Measurements from ENCODE around the gene CHL1.
A peak's percentile ranks its signal among the peaks of the same experiment; 100 is the strongest.
"Not testable (repeated sequence)": the region's sequence is repeated elsewhere in the genome, so short reads cannot be mapped to it uniquely, and the experiment has no call there.

The CHL1 gene

DNA sequence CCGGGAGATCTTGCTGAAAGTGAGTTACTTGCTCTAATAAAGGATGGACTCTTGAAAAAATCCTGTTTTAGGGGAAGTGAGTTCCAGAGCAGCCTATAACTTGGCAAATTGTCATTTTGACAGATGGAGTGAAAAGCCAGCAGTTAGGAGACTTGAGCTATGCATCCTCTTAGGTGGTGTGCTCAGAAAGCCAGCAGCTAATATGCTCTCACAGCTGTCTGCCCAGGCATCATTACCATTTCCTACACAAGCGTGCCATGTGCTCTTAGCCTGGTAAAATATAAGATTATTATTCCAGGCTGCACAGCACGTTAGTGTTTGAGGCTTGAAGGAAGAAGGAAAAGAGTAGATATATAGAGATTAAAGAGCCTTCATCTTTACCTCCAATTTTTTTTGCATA lies 151.0 kb downstream of the CHL1 start:
- peak; percentile 72 for DNase-seq

DNA sequence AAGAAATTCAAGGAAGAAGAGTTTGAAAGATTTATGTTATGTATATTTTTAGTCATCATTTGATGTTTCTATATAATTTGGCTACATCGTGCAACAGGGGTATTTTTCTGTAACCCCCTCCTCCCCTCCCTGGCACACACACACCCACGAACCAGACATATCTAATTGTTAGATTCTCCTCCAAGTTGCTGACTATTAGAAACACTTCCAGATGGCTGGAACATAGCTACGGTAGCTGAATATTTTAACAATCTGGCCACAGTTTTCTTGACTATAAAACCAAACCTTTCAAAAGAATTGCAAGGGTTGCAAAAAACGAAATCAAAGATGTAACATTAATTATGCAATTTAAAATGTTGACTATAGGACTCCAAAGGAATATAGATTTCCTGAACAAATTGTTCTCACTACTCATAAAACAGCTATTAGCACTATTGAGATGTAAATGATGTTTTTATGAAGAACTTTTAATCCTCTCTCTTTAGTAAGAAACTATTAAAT lies 154.4 kb downstream of the CHL1 start:
- DNase-seq: peak; percentile 31

DNA sequence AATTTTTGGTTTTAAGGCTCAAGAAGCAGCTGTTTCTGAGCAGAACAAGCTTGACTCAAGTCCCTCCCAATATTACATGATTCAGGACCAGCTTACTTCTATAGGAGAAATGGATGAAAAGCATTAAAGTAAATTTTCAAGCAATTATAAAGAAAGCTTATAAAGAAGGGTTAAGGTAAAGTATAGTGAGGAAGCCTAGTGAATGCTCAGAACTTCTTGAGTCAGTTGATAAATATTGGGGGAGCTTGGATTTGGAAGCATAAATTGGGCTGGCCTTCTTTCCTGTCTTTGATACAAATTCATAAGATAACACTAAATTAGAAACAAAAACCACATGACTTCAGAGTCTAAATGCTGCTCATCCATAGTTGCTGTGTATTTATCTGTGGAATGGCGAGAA lies 156.0 kb downstream of the CHL1 start:
- DNase-seq: no peak

DNA sequence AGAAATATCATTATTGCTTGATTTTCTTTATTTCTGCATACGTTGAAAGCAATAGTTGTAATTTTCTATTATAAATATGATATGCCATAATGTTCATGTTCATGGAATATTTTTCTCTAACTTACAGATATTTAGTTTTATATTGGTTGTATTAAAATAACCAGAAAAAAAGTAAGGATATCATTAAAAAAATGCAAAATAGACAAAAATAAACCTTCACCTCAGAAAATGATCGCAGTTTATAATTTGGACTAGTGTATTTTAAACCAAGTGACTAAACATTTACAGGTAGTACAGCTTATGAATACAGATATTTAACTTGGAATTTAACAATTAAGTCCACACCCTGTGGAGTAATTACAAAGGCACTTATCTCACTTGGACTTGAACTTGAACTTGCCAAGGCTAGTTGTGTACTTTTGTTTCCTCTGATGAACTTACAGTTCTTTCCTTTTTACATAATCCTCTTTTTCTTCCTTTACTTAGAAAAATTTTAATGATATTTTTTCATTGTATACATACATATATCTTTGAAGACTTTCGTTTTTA lies 156.7 kb downstream of the CHL1 start:
- no peak for DNase-seq

DNA sequence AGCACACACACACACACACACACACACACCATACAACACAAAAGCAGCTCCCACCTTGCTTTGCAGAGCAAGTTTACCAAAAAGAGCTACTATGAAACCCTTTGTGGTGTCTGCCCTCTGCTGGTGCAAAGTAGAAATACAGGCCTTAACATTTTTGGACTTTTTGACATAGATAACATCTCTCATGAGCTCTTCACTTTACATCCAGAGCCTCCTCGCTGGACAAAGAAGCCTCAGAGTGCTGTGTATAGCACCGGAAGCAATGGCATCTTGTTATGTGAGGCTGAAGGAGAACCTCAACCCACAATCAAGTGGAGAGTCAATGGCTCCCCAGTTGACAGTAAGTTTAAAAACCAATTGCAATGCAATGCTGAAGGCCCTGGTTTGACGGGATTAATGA lies 157.9 kb downstream of the CHL1 start:
- DNase-seq: no peak

DNA sequence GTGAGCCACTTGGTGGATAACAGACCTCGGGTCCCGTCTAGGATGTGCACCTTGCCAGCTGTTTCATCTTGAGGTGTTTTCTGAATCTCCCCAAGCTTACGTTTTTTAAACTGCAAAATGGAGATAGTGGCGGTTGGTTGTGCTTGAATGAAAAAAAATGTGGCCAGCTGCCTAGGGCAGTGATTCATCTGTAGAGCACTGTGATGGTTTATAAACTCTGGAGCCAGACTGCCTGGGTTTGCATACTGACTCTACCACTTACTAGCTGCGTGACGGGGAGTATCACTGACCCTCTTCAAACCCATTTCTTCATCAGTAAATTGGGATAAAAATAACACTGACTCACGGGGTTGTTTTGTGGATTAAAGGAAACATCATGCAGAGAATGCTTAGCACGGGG lies 159.1 kb downstream of the CHL1 start:
- DNase-seq: no peak

DNA sequence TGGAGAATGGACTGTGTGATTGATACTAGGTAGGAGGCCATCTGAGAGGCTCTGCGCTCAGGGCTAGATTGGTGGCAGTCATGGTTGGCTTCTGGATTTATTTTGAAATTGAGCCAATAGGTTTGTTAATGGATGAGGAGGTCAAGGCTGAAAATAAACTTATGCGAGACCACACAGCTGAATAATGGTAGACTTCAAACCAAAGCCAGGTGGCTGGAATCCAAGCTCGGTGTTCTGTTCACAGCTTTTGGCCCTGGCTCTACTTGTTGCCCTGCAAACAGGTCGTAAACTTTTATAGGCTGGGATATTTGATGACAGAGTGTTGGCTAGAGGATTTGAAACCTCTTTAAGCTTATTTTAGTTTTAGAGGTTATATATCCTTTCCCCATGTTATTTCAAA lies 160.4 kb downstream of the CHL1 start:
- DNase-seq: no peak

DNA sequence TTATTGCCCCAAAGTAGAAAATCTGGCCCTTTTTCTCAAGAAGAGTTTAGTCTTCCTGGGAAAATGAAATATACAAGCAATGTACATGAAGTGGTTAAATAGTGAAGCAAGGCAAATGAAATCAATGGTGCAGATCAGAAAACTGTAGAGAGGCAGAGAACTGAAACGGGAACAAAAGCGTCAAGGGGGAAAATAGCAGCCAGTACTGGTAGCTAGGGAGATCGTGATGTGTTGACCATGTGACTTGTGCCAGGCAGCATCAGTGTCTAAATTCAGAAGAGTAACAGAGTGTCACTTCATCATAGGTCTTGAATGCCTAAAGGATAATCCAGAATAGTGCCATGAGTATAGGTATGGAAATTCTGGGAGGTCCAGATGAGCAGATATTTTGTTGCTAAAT lies 163.1 kb downstream of the CHL1 start:
- DNase-seq: no peak

DNA sequence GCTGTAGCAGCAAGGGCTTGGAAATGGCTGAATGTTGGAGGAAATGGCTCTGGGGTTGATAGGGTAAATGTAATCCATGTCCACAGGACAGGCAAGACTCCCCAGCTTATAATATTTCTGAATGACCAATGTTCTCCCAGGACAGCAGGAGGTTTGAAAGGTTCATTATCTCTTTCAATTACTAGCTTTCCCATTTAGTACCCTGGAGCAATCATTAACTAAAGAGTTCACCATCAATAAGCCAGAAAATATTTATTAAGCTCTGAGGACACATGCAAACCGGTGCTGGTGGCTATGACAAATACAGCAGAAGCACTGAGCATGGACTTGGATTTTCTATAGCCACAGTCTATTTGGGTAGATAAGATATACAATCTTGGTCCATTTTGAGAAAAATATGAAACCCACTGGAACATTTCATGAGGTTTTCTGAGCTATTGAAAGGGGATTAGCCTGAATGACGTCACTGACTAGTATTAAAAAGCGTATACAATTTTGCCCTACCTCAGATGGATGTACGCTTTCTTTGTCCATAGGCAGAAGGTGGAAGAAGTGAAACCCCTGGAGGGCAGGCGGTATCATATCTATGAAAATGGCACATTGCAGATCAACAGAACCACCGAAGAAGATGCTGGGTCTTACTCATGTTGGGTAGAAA lies 166.2 kb downstream of the CHL1 start:
- DNase-seq: no peak

DNA sequence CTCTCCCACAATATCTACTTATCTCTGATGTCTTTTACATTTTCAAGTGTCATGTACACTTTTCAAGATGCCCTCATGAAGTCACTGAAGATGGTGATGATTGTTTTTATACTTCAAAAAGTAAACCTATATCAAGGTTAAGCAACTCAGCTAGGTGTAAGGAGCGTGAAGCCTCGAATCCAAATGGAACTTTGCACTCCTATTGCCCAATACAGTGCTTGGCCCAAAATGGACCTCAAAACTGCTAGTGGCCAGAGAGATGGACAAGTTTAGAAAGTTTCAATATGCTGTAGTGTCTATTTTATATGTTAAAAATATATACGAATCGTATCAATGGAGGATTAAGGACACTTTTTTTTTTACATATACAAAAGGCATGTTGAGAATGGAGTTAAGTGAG lies 167.7 kb downstream of the CHL1 start:
- no peak for DNase-seq

DNA sequence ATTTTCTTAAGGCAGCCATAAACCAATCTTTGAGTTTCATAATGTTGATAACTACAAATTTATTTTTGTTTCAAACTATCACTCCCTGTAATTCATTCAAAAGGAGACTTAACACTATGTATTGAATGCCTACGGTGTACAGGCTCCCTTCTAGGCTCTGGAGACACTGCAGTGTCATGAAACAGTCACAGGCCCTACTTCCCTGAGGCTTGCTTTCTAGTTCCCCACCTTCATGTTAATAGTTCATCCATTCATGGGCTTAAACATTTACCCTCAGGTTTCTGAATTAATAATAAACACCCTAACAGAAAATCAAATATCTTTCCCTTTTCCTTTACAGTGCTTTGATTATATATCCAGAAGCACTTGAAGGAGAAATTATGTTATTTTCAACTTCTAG lies 168.7 kb downstream of the CHL1 start:
- DNase-seq: no peak

DNA sequence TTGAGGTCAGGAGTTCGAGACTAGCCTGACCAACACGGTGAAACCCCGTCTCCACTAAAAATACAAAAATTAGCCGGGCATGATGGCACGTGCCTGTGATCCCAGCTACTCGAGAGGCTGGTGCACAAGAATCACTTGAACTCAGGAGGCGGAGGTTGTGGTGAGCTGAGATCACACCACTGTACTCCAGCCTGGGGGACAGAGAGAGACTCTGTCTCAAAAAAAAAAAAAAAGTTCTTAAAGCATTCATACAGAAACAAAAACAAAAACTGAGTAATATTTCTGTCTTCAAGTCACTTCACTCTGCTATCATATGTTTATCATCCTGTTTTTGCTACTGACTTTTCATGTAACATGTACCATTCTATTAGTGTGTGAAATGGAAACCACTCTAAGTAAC lies 169.7 kb downstream of the CHL1 start:
- not testable (repeated sequence) for DNase-seq

DNA sequence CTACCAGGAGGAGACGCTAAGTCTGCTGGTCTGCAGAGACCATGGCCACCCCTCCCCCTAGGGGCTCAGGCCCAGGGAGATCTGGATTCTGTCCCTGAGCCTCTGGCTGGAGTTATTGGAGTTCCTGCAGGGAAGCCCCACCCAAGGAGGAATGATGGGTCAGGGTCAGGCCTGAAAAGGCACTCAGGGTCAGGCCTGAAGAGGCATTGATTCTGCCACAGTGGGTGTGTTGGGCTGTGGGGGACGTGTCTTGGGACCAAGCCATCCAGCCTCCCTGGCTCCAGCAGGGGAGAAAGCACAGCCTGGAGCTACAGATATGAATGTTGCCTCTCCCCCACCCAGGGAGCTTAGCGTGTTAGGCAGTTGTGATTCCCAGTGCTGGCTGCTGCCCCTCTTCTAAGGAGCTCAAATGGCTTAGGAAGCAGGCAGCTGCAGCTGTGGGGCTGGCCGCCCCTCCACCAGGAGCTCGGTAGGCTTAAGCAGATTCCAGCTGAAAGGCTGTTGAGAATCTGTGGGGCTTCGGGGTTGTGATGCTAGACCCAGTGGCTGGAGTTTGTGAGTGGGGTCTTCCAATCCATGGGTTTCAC lies 176.7 kb downstream of the CHL1 start:
- DNase-seq: no peak

DNA sequence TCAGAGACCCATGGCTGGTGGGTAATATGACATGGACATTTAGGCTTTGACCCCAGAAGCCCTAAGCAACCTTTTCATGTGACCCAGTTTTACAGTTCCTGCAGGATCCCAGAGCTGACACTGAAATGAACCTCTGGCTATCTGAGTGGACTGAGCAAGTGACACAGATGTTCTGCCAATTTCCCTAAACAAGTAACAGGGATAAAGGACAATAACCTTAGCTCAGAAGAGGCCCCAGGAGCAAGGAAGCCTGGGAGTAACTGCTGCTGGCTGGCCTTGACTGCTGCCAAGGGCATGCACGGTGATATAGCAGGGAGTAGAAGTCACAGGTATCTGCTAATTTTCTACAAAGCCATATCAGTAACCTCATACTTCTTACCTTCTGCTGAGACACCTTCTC lies 177.9 kb downstream of the CHL1 start:
- no peak for DNase-seq

DNA sequence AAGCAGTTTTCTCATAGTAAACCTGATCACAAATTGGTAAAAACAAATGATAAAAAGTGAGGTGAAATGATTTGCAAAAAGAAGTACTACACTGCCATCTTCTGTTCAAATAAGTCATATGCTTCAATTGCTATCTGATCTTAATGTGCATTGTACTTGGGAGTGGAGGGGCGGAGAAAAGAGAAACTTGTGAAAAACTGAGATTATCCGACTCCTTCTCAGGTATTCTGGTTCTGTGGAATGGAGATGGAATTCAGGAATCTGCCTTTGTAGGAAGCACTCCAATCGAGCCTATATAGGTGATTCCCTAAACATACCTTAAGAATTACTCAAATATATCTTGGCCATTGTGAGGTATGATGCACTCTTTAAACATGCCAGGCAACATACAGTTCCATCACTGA lies 180.6 kb downstream of the CHL1 start:
- DNase-seq: peak; percentile 51

DNA sequence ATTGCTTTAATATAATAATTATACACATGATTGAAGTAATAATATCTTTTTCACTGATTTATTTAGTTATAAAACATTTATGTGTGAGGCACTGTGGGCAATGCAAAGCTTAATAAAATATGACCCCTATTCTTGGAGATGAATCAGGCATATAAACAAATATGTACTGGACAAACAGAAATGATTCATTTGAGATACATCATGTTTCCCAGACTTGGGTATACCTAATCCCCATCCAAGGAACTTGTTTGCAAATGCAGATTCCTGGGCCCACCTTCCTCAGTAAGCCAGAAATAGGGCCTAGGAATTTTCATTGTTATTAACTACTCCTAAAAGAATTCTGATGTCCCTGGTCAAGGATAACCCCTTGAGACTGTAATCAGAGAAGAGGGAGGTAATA lies 184.2 kb downstream of the CHL1 start:
- no peak for DNase-seq

DNA sequence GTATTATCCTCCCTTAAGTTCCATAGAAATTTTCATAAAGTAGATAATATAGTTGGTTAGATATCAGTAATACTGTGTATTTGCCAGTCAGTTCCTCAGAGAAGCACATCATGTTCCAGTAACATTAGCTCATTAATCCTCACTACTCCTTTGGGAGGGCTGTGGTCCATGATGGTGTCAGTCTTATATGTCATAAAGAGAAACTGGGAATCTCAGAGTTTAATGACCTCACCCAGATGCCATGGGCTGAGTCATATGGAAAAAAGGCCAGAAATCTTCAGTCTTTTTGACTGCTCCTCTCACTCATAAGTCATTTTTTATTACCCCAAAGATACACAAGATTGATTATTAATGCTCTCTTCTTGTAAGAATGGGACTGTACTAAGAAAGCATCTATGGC lies 188.6 kb downstream of the CHL1 start:
- no peak for DNase-seq

DNA sequence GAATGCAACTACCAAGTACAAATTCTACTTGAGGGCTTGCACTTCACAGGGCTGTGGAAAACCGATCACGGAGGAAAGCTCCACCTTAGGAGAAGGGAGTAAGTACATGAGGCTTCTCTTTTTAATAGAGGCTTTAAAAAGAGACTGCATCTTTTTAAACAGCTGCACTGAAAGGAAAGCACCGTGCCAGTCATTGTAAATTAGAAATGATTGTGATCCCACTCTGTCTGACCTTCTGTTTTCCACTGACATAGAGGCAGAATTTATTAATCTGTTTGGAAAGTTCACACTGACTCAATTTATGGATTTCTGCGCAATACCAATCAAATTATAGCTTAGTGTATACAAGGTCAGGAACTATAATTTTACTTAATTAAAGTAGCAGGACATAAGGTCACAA lies 198.2 kb downstream of the CHL1 start:
- DNase-seq: no peak

DNA sequence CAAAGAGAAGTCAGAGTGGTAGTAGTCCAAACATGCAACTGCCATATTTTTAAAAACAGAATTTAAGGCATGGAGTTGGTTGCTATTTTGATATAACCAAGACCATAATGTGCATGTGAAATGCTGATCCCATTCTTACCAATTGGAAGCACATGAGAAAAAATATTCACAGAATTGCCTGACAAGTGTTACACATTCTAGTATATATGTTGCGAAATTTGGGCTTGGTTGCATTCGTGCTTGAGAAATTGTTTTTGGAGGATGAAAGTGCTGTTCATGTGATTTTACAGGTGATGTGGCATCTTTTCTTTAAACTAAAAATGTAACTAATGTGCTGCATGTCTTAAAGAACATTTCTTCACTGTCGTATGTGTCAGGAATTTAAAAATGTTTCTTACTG lies 199.7 kb downstream of the CHL1 start:
- no peak for DNase-seq

DNA sequence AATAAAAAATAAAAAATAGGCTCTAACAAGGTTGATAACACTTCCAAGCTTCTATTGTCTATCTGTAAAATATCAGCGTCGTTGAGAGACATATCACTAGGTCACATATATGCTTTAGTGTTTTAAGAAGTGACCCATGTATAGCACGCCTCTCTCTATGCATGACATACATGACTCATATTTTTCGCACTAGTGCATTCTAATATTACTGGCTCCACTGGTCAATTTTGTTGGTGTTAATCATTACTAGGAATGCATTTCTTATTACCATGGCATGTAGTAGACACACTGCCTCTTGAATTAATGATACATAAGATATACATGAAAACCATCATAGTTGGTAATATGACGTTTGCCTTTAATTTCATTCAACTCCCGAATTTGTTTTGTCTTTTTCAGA lies 203.1 kb downstream of the CHL1 start:
- DNase-seq: no peak

DNA sequence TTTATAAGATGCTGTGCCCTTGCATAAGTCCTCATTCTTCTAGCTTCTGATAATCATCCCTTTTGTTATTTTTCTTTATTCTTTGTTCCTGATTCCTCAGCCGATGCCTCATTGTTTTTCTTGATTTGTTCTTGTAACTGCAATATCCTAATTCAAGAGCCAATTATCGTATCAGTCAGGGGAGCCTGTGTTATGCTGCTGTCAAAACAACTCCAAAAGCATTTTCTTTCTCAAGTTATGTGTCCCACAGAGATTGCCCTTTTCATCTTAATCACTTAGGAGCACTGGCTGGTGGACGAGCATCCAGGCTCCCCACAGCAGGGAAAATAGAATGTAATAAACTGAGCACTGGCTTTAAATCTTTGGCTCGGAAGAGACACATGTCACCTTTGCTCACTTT lies 207.3 kb downstream of the CHL1 start:
- no peak for DNase-seq

DNA sequence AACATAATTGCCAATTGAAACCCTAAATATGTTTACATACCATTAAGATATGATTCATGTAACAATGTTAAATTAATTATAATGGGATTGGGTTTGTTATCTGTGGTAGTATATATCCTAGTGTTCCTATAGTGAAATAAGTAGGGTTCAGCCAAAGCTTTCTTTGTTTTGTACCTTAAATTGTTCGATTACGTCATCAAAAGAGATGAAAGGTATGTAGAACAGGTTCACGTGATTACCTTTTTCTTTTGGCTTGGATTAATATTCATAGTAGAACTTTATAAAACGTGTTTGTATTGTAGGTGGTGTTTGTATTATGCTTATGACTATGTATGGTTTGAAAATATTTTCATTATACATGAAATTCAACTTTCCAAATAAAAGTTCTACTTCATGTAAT lies 212.4 kb downstream of the CHL1 start:
- no peak for DNase-seq

DNA sequence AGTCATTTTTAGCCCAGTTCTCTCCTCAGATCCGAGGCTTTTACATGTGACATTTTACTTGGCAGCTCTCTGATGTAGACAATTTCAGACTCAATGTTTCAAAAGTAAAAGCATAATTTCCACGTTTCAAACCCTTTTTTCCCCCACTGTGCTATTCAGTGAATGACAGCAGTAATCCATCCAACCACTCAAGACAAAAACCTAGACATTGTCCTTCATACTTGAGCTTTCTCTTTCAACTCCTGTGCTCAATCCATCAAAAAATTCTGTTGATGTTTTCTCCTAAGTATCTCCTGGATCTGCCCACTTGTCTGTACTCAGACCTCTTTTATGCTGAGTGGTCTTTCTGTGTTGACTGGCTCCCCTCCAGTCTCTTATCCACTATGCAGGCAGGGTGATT lies 214.7 kb downstream of the CHL1 start:
- no peak for DNase-seq

DNA sequence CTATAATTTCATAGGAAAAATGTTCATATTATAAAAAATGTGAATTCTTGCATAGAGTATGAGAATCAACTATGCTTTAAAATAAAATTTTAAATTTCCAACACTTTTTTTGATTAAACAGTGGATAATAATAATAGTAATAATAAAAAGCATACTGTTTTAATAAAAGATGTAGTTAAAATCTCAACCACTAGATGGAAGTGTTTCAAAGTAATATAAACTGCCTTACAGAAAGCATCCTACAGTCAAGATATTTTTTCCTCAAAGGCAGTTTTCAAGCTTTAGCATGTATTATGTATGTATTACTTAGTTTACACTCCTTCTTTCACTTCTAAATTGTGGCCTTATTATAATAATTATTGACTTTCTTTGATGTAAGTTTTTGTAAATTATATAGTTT lies 217.5 kb downstream of the CHL1 start:
- DNase-seq: peak; percentile 34
